ENCODE results near the gene SMC5. TPM values are rescaled to one million over a fixed set of nuclear protein-coding genes. Genes with fewer than 3 reads are reported as not detected.
A peak's percentile ranks its signal among the peaks of the same experiment; 100 is the strongest.

The SMC5 gene
- 10 to 100 TPM; 20.2 to 86.1 (median 24.0) TPM for total RNA-seq

DNA sequence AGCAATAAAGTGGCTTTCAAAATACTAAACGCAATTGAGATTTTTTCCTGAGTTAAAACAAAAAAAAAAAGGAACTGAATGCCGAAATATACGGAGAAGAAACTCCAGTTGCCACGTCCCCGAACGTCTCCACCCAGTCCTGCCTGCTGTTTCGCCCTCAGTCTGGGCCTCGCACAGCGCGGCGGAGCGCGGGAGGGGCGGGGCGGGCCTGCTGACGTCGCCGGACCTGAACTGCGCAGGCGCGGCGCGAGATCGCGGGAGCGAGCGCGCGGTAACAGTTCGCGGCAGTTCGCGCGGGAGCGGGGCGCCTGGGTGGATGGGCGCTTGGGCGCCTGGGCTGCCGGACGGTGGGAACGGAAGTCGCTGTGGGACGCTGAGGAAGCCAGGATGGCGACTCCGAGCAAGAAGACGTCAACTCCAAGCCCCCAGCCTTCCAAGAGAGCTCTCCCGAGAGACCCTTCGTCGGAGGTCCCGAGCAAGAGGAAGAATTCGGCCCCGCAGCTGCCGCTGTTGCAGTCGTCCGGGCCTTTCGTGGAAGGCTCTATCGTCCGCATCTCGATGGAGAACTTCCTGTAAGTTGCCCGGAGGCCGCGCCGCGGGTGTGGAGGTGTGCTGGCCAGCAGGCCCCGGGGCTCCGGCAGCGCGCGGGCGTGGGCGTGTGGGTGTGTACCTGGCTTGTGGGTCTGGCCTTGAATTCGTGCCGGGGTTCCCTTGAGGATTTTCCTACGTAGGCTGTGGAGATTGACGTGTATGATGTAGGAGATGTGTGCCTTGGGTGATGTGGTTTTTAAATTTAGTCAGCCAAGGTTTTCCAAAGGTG lies at the start of gene SMC5:
Gene SMC5 (plus strand): TSS at position 287 of the 820 bp plus-strand sequence. CDS start 101 bp downstream, at position 388.
- in situ Hi-C loops (cut with MboI; ENCODE audit: low pct_ligation_motif_present in 1 of 4, low pct_unique_long_range_greater_than_20kb in 1 of 4, low sequenced_read_pairs in 3 of 4) (no loop called here), intact Hi-C loops (cut with DNase I; ENCODE audit: low total_unique reads) (loop anchor here (10.0 kb wide), 1 partner anchor 144 kb away; no protein-coding TSS in a partner anchor)
- H3K9me3 ChIP-seq, result no peaks in the 10 kb centered on the region
- 0% methylated on average over 70 of the region's 75 CpGs; no CpG with 5 or more reads in 1 of the 2 donors for WGBS, 2 donors (ENCODE audit: low coverage in 1 of 2)
- peak within 1 kb of the TSS; percentile 96 to 99 (median 96) for H3K27ac ChIP-seq
- peak; percentile 93 for DNase-seq
- peaks cover 11 to 68% (median 52%) of the 10 kb centered on the region in 4 donors for H3K4me1 ChIP-seq
- H3K4me3 ChIP-seq, result peak within 1 kb of the TSS; percentile 72 to 85 (median 81)
- no peaks in the 10 kb centered on the region for H3K36me3 ChIP-seq
- H3K27me3 ChIP-seq, result no peaks in the 10 kb centered on the region
- TF ChIP-seq POLR2A (IDR thresholded peaks at IDR 0.05) (peak; percentile 97), POLR2AphosphoS5 (IDR thresholded peaks at IDR 0.05) (peak; percentile 95 to 99 (median 99)), EP300 (IDR thresholded peaks at IDR 0.05; ENCODE audit: low read depth) (no peak)
- TF ChIP-seq, protein P1, sequence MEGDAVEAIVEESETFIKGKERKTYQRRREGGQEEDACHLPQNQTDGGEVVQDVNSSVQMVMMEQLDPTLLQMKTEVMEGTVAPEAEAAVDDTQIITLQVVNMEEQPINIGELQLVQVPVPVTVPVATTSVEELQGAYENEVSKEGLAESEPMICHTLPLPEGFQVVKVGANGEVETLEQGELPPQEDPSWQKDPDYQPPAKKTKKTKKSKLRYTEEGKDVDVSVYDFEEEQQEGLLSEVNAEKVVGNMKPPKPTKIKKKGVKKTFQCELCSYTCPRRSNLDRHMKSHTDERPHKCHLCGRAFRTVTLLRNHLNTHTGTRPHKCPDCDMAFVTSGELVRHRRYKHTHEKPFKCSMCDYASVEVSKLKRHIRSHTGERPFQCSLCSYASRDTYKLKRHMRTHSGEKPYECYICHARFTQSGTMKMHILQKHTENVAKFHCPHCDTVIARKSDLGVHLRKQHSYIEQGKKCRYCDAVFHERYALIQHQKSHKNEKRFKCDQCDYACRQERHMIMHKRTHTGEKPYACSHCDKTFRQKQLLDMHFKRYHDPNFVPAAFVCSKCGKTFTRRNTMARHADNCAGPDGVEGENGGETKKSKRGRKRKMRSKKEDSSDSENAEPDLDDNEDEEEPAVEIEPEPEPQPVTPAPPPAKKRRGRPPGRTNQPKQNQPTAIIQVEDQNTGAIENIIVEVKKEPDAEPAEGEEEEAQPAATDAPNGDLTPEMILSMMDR (IDR thresholded peaks at IDR 0.05), result peak in 1 of 5 experiments; percentile 3

DNA sequence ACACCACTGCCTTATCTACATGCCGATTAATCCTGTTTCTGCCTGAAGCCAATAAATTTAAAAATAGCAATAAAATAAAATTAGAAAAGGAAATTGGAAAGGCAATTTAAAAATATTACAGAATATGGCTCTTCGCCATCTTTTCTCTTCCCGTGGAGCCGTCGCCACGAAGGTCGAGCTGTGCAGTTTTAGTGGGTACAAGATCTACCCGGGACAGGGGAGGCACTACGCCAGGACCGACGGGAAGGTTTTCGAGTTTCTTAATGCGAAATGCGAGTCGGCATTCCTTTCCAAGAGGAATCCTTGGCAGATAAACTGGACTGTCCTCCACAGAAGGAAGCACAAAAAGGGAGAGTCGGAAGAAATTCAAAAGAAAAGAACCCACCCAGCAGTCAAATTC lies 41.7 kb upstream of the SMC5 start:
- Histone ChIP-seq H3K27ac (no peak overlapping the region), H3K36me3 (peaks cover 0 to 22% (median 0%) of the 10 kb centered on the region in 4 donors), H3K27me3 (no peaks in the 10 kb centered on the region), H3K4me3 (no peak overlapping the region), H3K9me3 (peaks cover 0 to 7% of the 10 kb centered on the region in 2 donors), H3K4me1 (no peaks in the 10 kb centered on the region)
- intact Hi-C loops (cut with DNase I; ENCODE audit: low total_unique reads), result no loop called here
- DNase-seq, result no peak
- WGBS, 2 donors (ENCODE audit: low coverage in 1 of 2), result 96 to 98% methylated on average over 15 to 16 of the region's 16 CpGs
- in situ Hi-C loops (cut with MboI; ENCODE audit: low pct_ligation_motif_present in 1 of 4, low pct_unique_long_range_greater_than_20kb in 1 of 4, low sequenced_read_pairs in 3 of 4), result no loop called here
- TF ChIP-seq POLR2A (IDR thresholded peaks at IDR 0.05) (no peak), EP300 (IDR thresholded peaks at IDR 0.05; ENCODE audit: low read depth) (no peak), POLR2AphosphoS5 (IDR thresholded peaks at IDR 0.05) (no peak)
- TF ChIP-seq, protein P1 (IDR thresholded peaks at IDR 0.05), result no peak

DNA sequence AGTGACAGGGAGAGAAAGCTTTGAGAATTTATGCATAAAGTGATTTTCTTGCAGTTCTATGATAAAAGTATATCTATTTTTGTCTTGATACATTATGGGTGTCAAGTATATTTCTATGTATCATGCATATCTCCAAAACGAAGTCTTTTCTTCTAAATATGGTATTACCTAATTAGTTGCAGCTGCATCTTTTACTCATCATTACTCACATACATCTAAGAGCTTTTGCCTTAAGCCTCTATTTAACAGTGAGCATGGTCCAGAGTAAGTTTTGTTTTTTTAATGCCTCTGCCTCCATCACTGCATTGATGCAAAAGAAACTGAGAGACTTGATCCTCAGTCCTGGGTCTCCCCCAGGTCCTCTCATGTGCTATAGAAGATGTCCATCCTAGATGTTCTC lies 40.0 kb upstream of the SMC5 start:
- no peaks in the 10 kb centered on the region for H3K9me3 ChIP-seq
- in situ Hi-C loops (cut with MboI; ENCODE audit: low pct_ligation_motif_present in 1 of 4, low pct_unique_long_range_greater_than_20kb in 1 of 4, low sequenced_read_pairs in 3 of 4) (no loop called here), intact Hi-C loops (cut with DNase I; ENCODE audit: low total_unique reads) (no loop called here)
- H3K27ac ChIP-seq, result no peak overlapping the region
- peaks cover 0 to 8% (median 0%) of the 10 kb centered on the region in 4 donors for H3K36me3 ChIP-seq
- no peak for DNase-seq
- H3K27me3 ChIP-seq, result no peaks in the 10 kb centered on the region
- WGBS, 2 donors (ENCODE audit: low coverage in 1 of 2), result 29 to 87% methylated on average over 1 of the region's 1 CpG
- TF ChIP-seq POLR2AphosphoS5 (IDR thresholded peaks at IDR 0.05), result no peak
- no peak for TF ChIP-seq EP300 (IDR thresholded peaks at IDR 0.05; ENCODE audit: low read depth)
- no peak for TF ChIP-seq POLR2A (IDR thresholded peaks at IDR 0.05)
- TF ChIP-seq, protein P1 (IDR thresholded peaks at IDR 0.05), result no peak
- H3K4me3 ChIP-seq, result no peak overlapping the region
- no peaks in the 10 kb centered on the region for H3K4me1 ChIP-seq

DNA sequence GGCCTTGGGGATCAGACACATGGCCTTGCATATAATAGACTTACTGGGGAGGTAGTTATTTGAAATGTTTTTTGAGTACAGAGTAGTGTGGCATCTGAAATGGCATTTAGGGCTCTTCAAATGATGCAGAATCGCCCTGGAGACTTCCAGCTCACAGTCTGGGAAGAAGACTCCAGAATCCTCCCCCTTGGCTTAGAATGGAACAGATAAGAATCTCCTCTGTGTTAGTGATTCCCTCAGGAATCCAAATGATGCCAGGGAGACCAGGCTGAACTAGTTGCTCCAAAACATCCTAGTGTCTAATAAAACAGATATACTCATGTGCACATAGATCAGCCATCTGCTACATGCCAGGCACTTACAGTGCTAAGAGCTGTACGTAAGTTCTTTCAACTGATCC lies 38.6 kb upstream of the SMC5 start:
- no peaks in the 10 kb centered on the region for H3K4me1 ChIP-seq
- H3K4me3 ChIP-seq, result no peak overlapping the region
- DNase-seq, result no peak
- WGBS, 2 donors (ENCODE audit: low coverage in 1 of 2), result 80 to 93% methylated on average over 2 of the region's 2 CpGs
- in situ Hi-C loops (cut with MboI; ENCODE audit: low pct_ligation_motif_present in 1 of 4, low pct_unique_long_range_greater_than_20kb in 1 of 4, low sequenced_read_pairs in 3 of 4) (no loop called here), intact Hi-C loops (cut with DNase I; ENCODE audit: low total_unique reads) (no loop called here)
- no peaks in the 10 kb centered on the region for H3K9me3 ChIP-seq
- no peaks in the 10 kb centered on the region for H3K27me3 ChIP-seq
- no peaks in the 10 kb centered on the region for H3K36me3 ChIP-seq
- H3K27ac ChIP-seq, result no peak overlapping the region
- no peak for TF ChIP-seq EP300 (IDR thresholded peaks at IDR 0.05; ENCODE audit: low read depth)
- TF ChIP-seq, protein P1 (IDR thresholded peaks at IDR 0.05), result no peak
- no peak for TF ChIP-seq POLR2AphosphoS5 (IDR thresholded peaks at IDR 0.05)
- TF ChIP-seq POLR2A (IDR thresholded peaks at IDR 0.05), result no peak

Data from transverse colon (tissue), 4 donors.